ENCODE measurements around the gene CDH13.

DNA sequence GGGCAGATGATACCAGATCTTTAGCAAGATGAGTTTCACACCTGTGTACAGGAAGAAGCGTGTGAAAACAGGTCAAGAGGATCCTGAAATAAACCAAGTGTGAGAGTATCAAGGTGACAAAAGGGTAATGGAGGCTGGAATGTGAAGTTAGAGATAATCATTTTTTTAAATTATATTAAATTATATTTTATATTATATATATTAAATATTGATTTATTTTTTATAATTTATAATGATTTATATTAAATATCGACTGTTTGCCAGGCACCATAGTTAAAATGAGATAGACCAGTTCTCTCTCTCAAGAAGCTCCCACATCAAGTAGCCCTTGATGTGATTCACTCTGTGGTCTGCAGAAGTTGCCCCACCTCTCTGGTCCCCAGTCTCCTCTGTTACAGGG, 820.8 kb downstream of the CDH13 start:
- TF ChIP-seq CTCF (IDR thresholded peaks at IDR 0.05) (no peak), POLR2A (IDR thresholded peaks at IDR 0.05) (no peak)
